ENCODE data around the gene DSPP. TPM values are rescaled to one million over a fixed set of nuclear protein-coding genes. Genes with fewer than 3 reads are reported as not detected.

DSPP gene
- polyA plus RNA-seq, 1 donor (not counting 4 experiments of a cell fraction or from before 2014, with no cell fraction given) = not detected

GRCh38 chr4:87580057-87580456 lies 28.3 kb upstream of the DSPP start:
- Histone ChIP-seq H3K4me1 (ENCODE audit: control insufficient read depth, extremely low read depth, insufficient read depth, low read length) (no peaks in the 10 kb centered on the region), H3K4me2 (ENCODE audit: control insufficient read depth, extremely low read depth, insufficient read depth, low read depth, low read length) (no peak overlapping the region), H3K27ac (ENCODE audit: control insufficient read depth, insufficient read depth, low read length) (no peak overlapping the region), H3K79me2 (ENCODE audit: control insufficient read depth, insufficient read depth, low read length) (no peaks in the 10 kb centered on the region), H3K27me3 (ENCODE audit: control insufficient read depth, extremely low read depth, insufficient read depth, low read length) (no peaks in the 10 kb centered on the region), H3K9ac (ENCODE audit: control insufficient read depth, extremely low read depth, insufficient read depth, low read length) (no peak overlapping the region), H3K36me3 (ENCODE audit: control insufficient read depth in 2 of 2, extremely low read depth in 1 of 2, insufficient read depth in 2 of 2, low read length in 2 of 2) (no peaks in the 10 kb centered on the region), H3K9me3 (ENCODE audit: control insufficient read depth, low read depth, low read length) (no peaks in the 10 kb centered on the region), H3K9me1 (ENCODE audit: control insufficient read depth, extremely low read depth, insufficient read depth, low read length) (no peaks in the 10 kb centered on the region), H4K20me1 (ENCODE audit: control insufficient read depth, extremely low read depth, insufficient read depth, low read length) (no peaks in the 10 kb centered on the region), H3K4me3 (ENCODE audit: control insufficient read depth in 2 of 3, extremely low read depth in 1 of 3, insufficient read depth in 2 of 3, low read depth in 1 of 3, low read length in 3 of 3) (no peak overlapping the region), H2AFZ (ENCODE audit: control insufficient read depth, low read length) (no peak overlapping the region)
- TF ChIP-seq EZH2 (IDR thresholded peaks at IDR 0.05; ENCODE audit: low read length) = no peak
- TF ChIP-seq, protein P1, sequence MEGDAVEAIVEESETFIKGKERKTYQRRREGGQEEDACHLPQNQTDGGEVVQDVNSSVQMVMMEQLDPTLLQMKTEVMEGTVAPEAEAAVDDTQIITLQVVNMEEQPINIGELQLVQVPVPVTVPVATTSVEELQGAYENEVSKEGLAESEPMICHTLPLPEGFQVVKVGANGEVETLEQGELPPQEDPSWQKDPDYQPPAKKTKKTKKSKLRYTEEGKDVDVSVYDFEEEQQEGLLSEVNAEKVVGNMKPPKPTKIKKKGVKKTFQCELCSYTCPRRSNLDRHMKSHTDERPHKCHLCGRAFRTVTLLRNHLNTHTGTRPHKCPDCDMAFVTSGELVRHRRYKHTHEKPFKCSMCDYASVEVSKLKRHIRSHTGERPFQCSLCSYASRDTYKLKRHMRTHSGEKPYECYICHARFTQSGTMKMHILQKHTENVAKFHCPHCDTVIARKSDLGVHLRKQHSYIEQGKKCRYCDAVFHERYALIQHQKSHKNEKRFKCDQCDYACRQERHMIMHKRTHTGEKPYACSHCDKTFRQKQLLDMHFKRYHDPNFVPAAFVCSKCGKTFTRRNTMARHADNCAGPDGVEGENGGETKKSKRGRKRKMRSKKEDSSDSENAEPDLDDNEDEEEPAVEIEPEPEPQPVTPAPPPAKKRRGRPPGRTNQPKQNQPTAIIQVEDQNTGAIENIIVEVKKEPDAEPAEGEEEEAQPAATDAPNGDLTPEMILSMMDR (optimal IDR thresholded peaks at IDR 0.05 in 1 of 3, IDR thresholded peaks at IDR 0.05 in 1 of 3, conservative IDR thresholded peaks at IDR 0.05 in 1 of 3; ENCODE audit: extremely low read depth in 1 of 3, insufficient read depth in 2 of 3, low read length in 3 of 3) = no peak
- FAIRE-seq = no peak
- dilution Hi-C loops (cut with MboI; ENCODE audit: extremely low pct_ligation_motif_present, low sequenced_read_pairs) = no loop called here
- DNase-seq (ENCODE audit: low read depth, low spot score) = no peak

- Histone ChIP-seq H3K9me3 (ENCODE audit: control insufficient read depth, low read depth, low read length) (no peaks in the 10 kb centered on the region), H3K4me1 (ENCODE audit: control insufficient read depth, extremely low read depth, insufficient read depth, low read length) (no peaks in the 10 kb centered on the region), H3K9ac (ENCODE audit: control insufficient read depth, extremely low read depth, insufficient read depth, low read length) (no peak overlapping the region), H2AFZ (ENCODE audit: control insufficient read depth, low read length) (no peak overlapping the region), H3K27ac (ENCODE audit: control insufficient read depth, insufficient read depth, low read length) (no peak overlapping the region), H3K36me3 (ENCODE audit: control insufficient read depth in 2 of 2, extremely low read depth in 1 of 2, insufficient read depth in 2 of 2, low read length in 2 of 2) (no peaks in the 10 kb centered on the region), H3K4me2 (ENCODE audit: control insufficient read depth, extremely low read depth, insufficient read depth, low read depth, low read length) (no peak overlapping the region), H3K4me3 (ENCODE audit: control insufficient read depth in 2 of 3, extremely low read depth in 1 of 3, insufficient read depth in 2 of 3, low read depth in 1 of 3, low read length in 3 of 3) (no peak overlapping the region), H3K27me3 (ENCODE audit: control insufficient read depth, extremely low read depth, insufficient read depth, low read length) (no peaks in the 10 kb centered on the region), H4K20me1 (ENCODE audit: control insufficient read depth, extremely low read depth, insufficient read depth, low read length) (no peaks in the 10 kb centered on the region), H3K9me1 (ENCODE audit: control insufficient read depth, extremely low read depth, insufficient read depth, low read length) (no peaks in the 10 kb centered on the region), H3K79me2 (ENCODE audit: control insufficient read depth, insufficient read depth, low read length) (no peaks in the 10 kb centered on the region)
- no peak for TF ChIP-seq EZH2 (IDR thresholded peaks at IDR 0.05; ENCODE audit: low read length)
- TF ChIP-seq, protein P1 (optimal IDR thresholded peaks at IDR 0.05 in 1 of 3, IDR thresholded peaks at IDR 0.05 in 1 of 3, conservative IDR thresholded peaks at IDR 0.05 in 1 of 3; ENCODE audit: extremely low read depth in 1 of 3, insufficient read depth in 2 of 3, low read length in 3 of 3) = no peak
- no peak for FAIRE-seq
- no peak for DNase-seq (ENCODE audit: low read depth, low spot score)
- dilution Hi-C loops (cut with MboI; ENCODE audit: extremely low pct_ligation_motif_present, low sequenced_read_pairs) = no loop called here
Observed at GRCh38 chr4:87584222-87584908, 24.0 kb upstream of the DSPP start.
